GM12878 (cell line): ENCODE data around the gene MIEF1. TPM values are rescaled to one million over a fixed set of nuclear protein-coding genes. Genes with fewer than 3 reads are reported as not detected.
A peak's percentile ranks its signal among the peaks of the same experiment; 100 is the strongest.

ENCODE experiments used
- ATAC-seq: fragments of 200-7000 bp; cut with Tn5 transposase; 3 replicates; pipeline ENCODE4 v1.9.1; 2020; ENCODE audit warnings: mild to moderate bottlenecking, moderate library complexity
- BruUV-seq: library from RNA; stranded (reverse); fragments of 400-500 nt; replicated peaks from 2 replicates; lab custom pipeline; 2021; lab: Mats Ljungman, UMichigan
- CTCF ChIA-PET: fragments of 300-600 bp; sonication (Branson Sonifier 250); formaldehyde crosslinking; extraction: SDS; loops from one replicate; lab custom pipeline; 2021; ENCODE audit warnings: inconsistent platforms; lab: Yijun Ruan, JAX
- POLR2A ChIA-PET: fragments of 350-600 bp; formaldehyde crosslinking; extraction: SDS; loops from one replicate; lab custom pipeline; 2021; ENCODE audit warnings: inconsistent platforms; lab: Charles Lee
- RAD21 ChIA-PET: fragments of 300-600 bp; sonication (Branson Sonifier 250); formaldehyde crosslinking; loops from one replicate; lab custom pipeline; 2023; ENCODE audit warnings: antibody characterized with exemption; ENCODE audit not compliant: unreplicated experiment; lab: Charles Lee
- SMC1A ChIA-PET: fragments of 300-600 bp; sonication (Branson Sonifier 250); formaldehyde crosslinking; loops from one replicate; lab custom pipeline; 2023; ENCODE audit not compliant: unreplicated experiment, uncharacterized antibody; lab: Charles Lee
- DNase-seq: peaks from one replicate; pipeline ENCODE4 v3.0.0-alpha.2; 2011; ENCODE audit warnings: low read depth, low spot score
- FAIRE-seq: peaks from 3 replicates; lab custom pipeline; 2011; peaks lifted over from hg19 to GRCh38; lab: Jason Lieb, UNC
- H2AFZ ChIP-seq: 2 replicates; pipeline ENCODE4 v1.6.0; 2011; ENCODE audit warnings: low read depth, low read length, control low read depth; ENCODE audit not compliant: control insufficient read depth
- H3K27ac ChIP-seq: 2 replicates; pipeline ENCODE4 v1.5.1; 2011; ENCODE audit warnings: control low read depth; ENCODE audit not compliant: control insufficient read depth, insufficient read depth
- H3K27me3 ChIP-seq, 2 experiments: replicated peaks in 1 of 2; 2 replicates each; pipeline versions ENCODE4 v1.6.0 to v1.6.1; 2011; ENCODE audit warnings: low read length in 1 of 2; ENCODE audit not compliant: control insufficient read depth in 2 of 2, insufficient read depth in 2 of 2
- H3K36me3 ChIP-seq, 2 experiments: 2 replicates each; pipeline ENCODE4 v1.5.1; 2011; ENCODE audit warnings: low read length in 1 of 2; ENCODE audit not compliant: control insufficient read depth in 2 of 2, insufficient read depth in 2 of 2
- H3K4me1 ChIP-seq: 2 replicates; pipeline ENCODE4 v1.6.1; 2011; ENCODE audit warnings: mild to moderate bottlenecking, low read length, moderate library complexity, mixed read lengths; ENCODE audit not compliant: control insufficient read depth, insufficient read depth
- H3K4me2 ChIP-seq: 2 replicates; pipeline ENCODE4 v1.6.0; 2011; ENCODE audit warnings: control low read depth; ENCODE audit not compliant: control insufficient read depth, insufficient read depth
- H3K4me3 ChIP-seq: fragments of 200-600 bp; sonication (generic); 2 replicates; pipeline ENCODE4 v1.5.1; 2016
- H3K79me2 ChIP-seq: 2 replicates; pipeline ENCODE4 v1.6.0; 2011; ENCODE audit warnings: low read length; ENCODE audit not compliant: control insufficient read depth, insufficient read depth
- H3K9ac ChIP-seq: 2 replicates; pipeline ENCODE4 v1.8.0; 2011; ENCODE audit warnings: low read length, control low read depth, mixed read lengths; ENCODE audit not compliant: control insufficient read depth, insufficient read depth
- H3K9me3 ChIP-seq: replicated peaks from 3 replicates; pipeline ENCODE4 v1.5.1; 2011; ENCODE audit warnings: mild to moderate bottlenecking, low read length; ENCODE audit not compliant: control insufficient read depth, insufficient read depth
- H4K20me1 ChIP-seq: 2 replicates; pipeline ENCODE4 v1.6.0; 2011; ENCODE audit not compliant: control insufficient read depth, insufficient read depth
- CEBPB ChIP-seq, 2 experiments: fragments of 150-350 bp in 1 of 2; IDR thresholded peaks; 2 replicates each; pipeline ENCODE4 v1.6.1; 2012 to 2014; ENCODE audit warnings: low read depth in 2 of 2, low read length in 2 of 2, borderline replicate concordance in 1 of 2, inconsistent platforms in 1 of 2
- CHD4 ChIP-seq: fragments of 200-600 bp; sonication (generic); IDR thresholded peaks from 2 replicates; pipeline ENCODE4 v1.6.1; 2016; ENCODE audit warnings: mild to moderate bottlenecking
- EZH2 ChIP-seq: IDR thresholded peaks from 2 replicates; pipeline ENCODE4 v1.6.1; 2012; ENCODE audit warnings: low read depth, mild to moderate bottlenecking, control low read depth, inconsistent platforms, low read length, borderline replicate concordance; ENCODE audit not compliant: control insufficient read depth
- GABPA ChIP-seq: IDR thresholded peaks from 2 replicates; pipeline ENCODE4 v1.6.1; 2014; ENCODE audit warnings: antibody characterized with exemption, low read depth, mild to moderate bottlenecking, inconsistent platforms
- IRF4 ChIP-seq: IDR thresholded peaks from 2 replicates; pipeline ENCODE4 v1.6.1; 2011; ENCODE audit warnings: low read depth, low read length
- KDM1A ChIP-seq: fragments of 200-600 bp; sonication (generic); IDR thresholded peaks from 2 replicates; pipeline ENCODE4 v1.6.1; 2016; ENCODE audit warnings: borderline replicate concordance
- KLF5 ChIP-seq: fragments of 450-650 bp; IDR thresholded peaks from 2 replicates; pipeline ENCODE4 v1.6.1; 2014; ENCODE audit warnings: mild to moderate bottlenecking; ENCODE audit not compliant: partially characterized antibody
- MEF2B ChIP-seq: fragments of 450-650 bp; IDR thresholded peaks from 2 replicates; pipeline ENCODE4 v1.6.1; 2018; ENCODE audit warnings: mild to moderate bottlenecking, moderate library complexity; ENCODE audit not compliant: partially characterized antibody, poor library complexity, severe bottlenecking
- MTA2 ChIP-seq: fragments of 450-650 bp; IDR thresholded peaks from 2 replicates; pipeline ENCODE4 v1.6.1; 2016; ENCODE audit warnings: low read depth, mild to moderate bottlenecking, moderate library complexity
- NFIC ChIP-seq: IDR thresholded peaks from 2 replicates; pipeline ENCODE4 v1.6.1; 2012; ENCODE audit warnings: low read depth, mild to moderate bottlenecking, inconsistent platforms, low read length, moderate library complexity
- POLR2AphosphoS2 ChIP-seq: IDR thresholded peaks from 2 replicates; pipeline ENCODE4 v1.6.1; 2011; ENCODE audit warnings: low read depth, mild to moderate bottlenecking, low read length, improper control_type of control experiment, moderate library complexity
- STAT3 ChIP-seq: IDR thresholded peaks from 2 replicates; pipeline ENCODE4 v1.6.1; 2011; ENCODE audit warnings: low read depth, low read length, improper control_type of control experiment
- ZNF24 ChIP-seq: fragments of 450-650 bp; IDR thresholded peaks from 2 replicates; pipeline ENCODE4 v1.6.1; 2017; ENCODE audit warnings: antibody characterized with exemption, mild to moderate bottlenecking
- WGBS: methylation state at CpG from one replicate; pipeline ENCODE4 v1.1.6; 2016; ENCODE audit warnings: low lambda C conversion rate; ENCODE audit not compliant: insufficient replicate concordance, insufficient coverage; ENCODE audit errors: missing lambda C conversion rate; 5-methylcytosine and 5-hydroxymethylcytosine counted together
- in situ Hi-C: fragments of 300-500 bp; cut with MboI; formaldehyde crosslinking; loops from 9 replicates; pipeline ENCODE4 v1.14.3; 2018; ENCODE audit warnings: mixed read lengths
- intact Hi-C: fragments of 100-400 bp; cut with micrococcal nuclease; formaldehyde crosslinking; loops from one replicate; pipeline ENCODE4 v1.14.2; 2022; ENCODE audit not compliant: unreplicated experiment
- polyA plus RNA-seq, 11 experiments: library from polyadenylated mRNA; depleted of rRNA in 4 of 11; unstranded in 6 of 11; stranded (reverse) in 5 of 11; fragments of >200 nt; fragmentation: Nextera tagmentation in 4 of 11; fragmentation: Illumina TruSeq in 1 of 11; extraction: Ambion mirVana in 4 of 11; extraction: Trizol in 1 of 11; gene quantifications; 1 replicate in 1 of 11; 2 replicates in 10 of 11; pipeline versions ENCODE4 v1.2.1 to v1.2.3, GENCODE V29; 2011 to 2016; ENCODE audit warnings: inconsistent platforms in 2 of 11, missing spikeins in 2 of 11, low read depth in 1 of 11
- total RNA-seq, 4 experiments: library from RNA; depleted of rRNA in 3 of 4; stranded (reverse); fragments of >200 nt in 3 of 4; fragmentation: Illumina TruSeq in 1 of 4; extraction: Trizol in 1 of 4; gene quantifications; 2 replicates each; pipeline versions ENCODE4 v1.2.1 to v1.2.3, GENCODE V29; 2013 to 2021
- TF ChIP-seq, protein P1 (sequence below): fragments of 450-650 bp; IDR thresholded peaks from 2 replicates; pipeline ENCODE4 v1.6.1; 2016; ENCODE audit warnings: mild to moderate bottlenecking

Gene MIEF1
- total and polyA plus RNA-seq, 10 of the 15 experiments (the other 5 are each of a cell fraction or from before 2014, with no cell fraction given) = 12.4 to 52.3 (median 29.3) TPM

DNA sequence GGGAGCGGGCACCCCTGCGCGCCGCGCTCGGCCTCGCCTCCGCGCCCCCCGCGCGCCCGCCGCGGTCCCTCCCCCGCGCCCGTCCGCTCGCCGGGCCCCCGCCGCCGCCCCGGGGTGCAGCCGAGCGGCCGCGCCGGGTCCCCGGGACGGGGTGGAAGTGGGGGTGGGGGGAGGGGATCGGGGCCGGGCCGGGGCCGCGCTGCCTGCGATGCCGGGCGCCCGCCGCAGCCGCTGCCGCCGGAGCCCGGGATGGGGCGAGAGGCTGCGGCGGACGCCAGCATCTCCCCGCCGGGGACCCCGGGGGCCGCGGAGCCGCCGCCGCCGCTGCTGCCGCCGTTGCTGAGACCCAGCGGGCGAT, 44.9 kb upstream of the MIEF1 start:
- WGBS = 0% methylated on average over 8 of the region's 63 CpGs
- intact Hi-C loops = no loop called here
- Histone ChIP-seq H3K9me3 (no peaks in the 10 kb centered on the region), H3K4me3 (peak overlapping the region; percentile 86; the same call in 1 of the 2 replicates), H3K79me2 (peaks cover 57% of the 10 kb centered on the region), H3K27me3 (no peaks in the 10 kb centered on the region), H4K20me1 (no peaks in the 10 kb centered on the region), H2AFZ (no peak overlapping the region), H3K4me2 (no peak overlapping the region), H3K9ac (peak overlapping the region; percentile 85; the same call in 1 of the 2 replicates), H3K4me1 (peaks cover 15% of the 10 kb centered on the region), H3K27ac (peak overlapping the region; percentile 78; the same call in 1 of the 2 replicates), H3K36me3 (no peaks in the 10 kb centered on the region; a peak in 2 of 4 replicates)
- ChIA-PET POLR2A (interaction anchor here (1.1 to 2.8 kb wide), 3 partner anchors 8 to 19 kb away, joined by 3 to 28 read pairs (median 4); no protein-coding TSS in a partner anchor), SMC1A (interaction anchor here (5.9 kb wide), 1 partner anchor 9 kb away, joined by 50 read pairs; no protein-coding TSS in a partner anchor), CTCF (interaction anchor here (2.8 to 4.1 kb wide), 2 partner anchors 11 to 20 kb away, joined by 18 to 23 read pairs; no protein-coding TSS in a partner anchor), RAD21 (interaction anchor here (2.7 kb wide), 1 partner anchor 14 kb away, joined by 10 read pairs; no protein-coding TSS in a partner anchor)
- TF ChIP-seq EZH2 = no peak
- no peak for TF ChIP-seq NFIC
- TF ChIP-seq MEF2B = no peak
- no peak for TF ChIP-seq IRF4
- no peak for TF ChIP-seq KDM1A
- no peak for TF ChIP-seq KLF5
- no peak for TF ChIP-seq MTA2
- TF ChIP-seq CEBPB (IDR thresholded peaks at IDR 0.05; ENCODE audit: borderline replicate concordance in 1 of 2, low read depth in 2 of 2, low read length in 2 of 2) = no peak
- TF ChIP-seq STAT3 = no peak
- no peak for TF ChIP-seq CHD4
- TF ChIP-seq GABPA = no peak
- TF ChIP-seq, protein P1, sequence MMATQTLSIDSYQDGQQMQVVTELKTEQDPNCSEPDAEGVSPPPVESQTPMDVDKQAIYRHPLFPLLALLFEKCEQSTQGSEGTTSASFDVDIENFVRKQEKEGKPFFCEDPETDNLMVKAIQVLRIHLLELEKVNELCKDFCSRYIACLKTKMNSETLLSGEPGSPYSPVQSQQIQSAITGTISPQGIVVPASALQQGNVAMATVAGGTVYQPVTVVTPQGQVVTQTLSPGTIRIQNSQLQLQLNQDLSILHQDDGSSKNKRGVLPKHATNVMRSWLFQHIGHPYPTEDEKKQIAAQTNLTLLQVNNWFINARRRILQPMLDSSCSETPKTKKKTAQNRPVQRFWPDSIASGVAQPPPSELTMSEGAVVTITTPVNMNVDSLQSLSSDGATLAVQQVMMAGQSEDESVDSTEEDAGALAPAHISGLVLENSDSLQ = no peak
- TF ChIP-seq ZNF24 = no peak
- no peak for TF ChIP-seq POLR2AphosphoS2
- BruUV-seq = no TSS peak
- ATAC-seq (no peak), DNase-seq (no peak), FAIRE-seq (no peak)
- in situ Hi-C loops = no loop called here
